ENCODE measurements around the gene SLC10A7.

DNA sequence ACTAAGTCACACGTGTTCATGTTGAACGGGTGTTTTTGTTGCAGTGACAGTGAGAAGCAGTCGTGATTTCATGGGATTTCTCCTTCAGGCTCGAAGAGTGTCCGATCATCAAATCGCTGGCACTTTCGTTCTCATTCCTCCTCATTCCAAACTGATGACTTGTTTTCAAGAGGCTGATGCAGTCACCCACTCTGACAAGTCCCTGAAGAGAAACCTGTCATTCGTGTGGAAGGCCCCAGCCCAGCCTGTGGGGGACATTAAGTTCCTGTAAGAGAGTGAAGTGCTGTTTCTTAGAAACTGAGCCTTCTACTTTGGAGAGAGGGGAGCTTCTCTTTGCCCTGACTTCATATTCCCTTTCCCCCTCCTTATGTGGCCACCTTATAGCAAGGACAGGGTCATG, 299.4 kb downstream of the SLC10A7 start:
- no peak for TF ChIP-seq CTCF (conservative IDR thresholded peaks at IDR 0.05; ENCODE audit: low read depth in 2 of 2)
- no peak for TF ChIP-seq POLR2AphosphoS5 (IDR thresholded peaks at IDR 0.05; ENCODE audit: low read depth)
- TF ChIP-seq EZH2 (IDR thresholded peaks at IDR 0.05; ENCODE audit: low read depth, unreplicated experiment) = no peak
- TF ChIP-seq REST (IDR thresholded peaks at IDR 0.05; ENCODE audit: unreplicated experiment) = no peak
- no peak for TF ChIP-seq EZH2phosphoT487 (IDR thresholded peaks at IDR 0.05; ENCODE audit: unreplicated experiment)

Measured in GM23338 (cell line).